Left kidney (tissue), 2 donors: Measurements from ENCODE around the gene ZNF385B. TPM values are rescaled to one million over a fixed set of nuclear protein-coding genes. Genes with fewer than 3 reads are reported as not detected.

Source experiments
- DNase-seq: peaks from one replicate; pipeline ENCODE4 v3.0.0-alpha.2; 2013
- polyA plus RNA-seq: library from polyadenylated mRNA; unstranded; fragments of 120-200 nt; gene quantifications from one replicate; pipeline ENCODE4 v1.2.1, GENCODE V29; 2013; ENCODE audit not compliant: insufficient read length

ZNF385B gene
- polyA plus RNA-seq, 1 donor: 16.8 TPM

DNA sequence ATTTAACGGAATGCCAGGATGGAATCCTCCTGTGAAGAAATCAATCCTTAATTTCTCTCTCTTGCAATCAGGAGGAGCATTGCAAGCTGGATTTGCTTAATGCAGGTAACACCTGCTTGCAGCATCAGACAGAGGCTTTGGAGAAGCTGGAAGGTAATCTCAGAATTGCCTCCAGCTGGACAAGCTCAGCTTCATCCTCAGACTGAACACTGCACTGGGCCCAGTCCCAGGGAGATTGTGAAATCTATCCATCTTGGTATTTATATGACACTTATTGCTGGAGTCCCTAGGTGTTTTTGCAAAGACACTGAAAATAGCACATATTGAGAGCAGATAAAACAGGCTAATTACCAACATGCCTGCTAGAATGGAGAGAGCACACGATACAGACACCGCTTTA lies 417.4 kb downstream of the ZNF385B start:
- DNase-seq: no peak

DNA sequence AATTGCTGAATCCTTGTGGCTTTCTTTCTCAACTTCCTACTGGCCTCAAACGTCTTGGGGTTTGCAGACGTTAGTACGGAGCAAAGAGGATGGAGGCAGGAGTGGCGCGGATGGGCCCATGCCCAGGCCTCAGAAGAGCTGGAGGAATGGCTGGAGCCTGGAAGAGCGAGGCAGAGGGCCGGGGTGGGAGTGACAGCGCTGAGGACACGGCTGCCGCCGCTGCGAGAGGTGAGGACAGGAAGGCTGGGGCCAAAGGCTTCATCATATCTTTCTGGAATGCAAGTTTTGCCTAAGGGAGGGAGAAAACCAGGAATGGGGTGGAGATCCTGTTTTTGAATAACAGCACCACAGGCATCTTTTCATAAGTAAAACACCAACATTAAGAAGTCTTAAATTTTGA lies 418.2 kb downstream of the ZNF385B start:
- no peak for DNase-seq

DNA sequence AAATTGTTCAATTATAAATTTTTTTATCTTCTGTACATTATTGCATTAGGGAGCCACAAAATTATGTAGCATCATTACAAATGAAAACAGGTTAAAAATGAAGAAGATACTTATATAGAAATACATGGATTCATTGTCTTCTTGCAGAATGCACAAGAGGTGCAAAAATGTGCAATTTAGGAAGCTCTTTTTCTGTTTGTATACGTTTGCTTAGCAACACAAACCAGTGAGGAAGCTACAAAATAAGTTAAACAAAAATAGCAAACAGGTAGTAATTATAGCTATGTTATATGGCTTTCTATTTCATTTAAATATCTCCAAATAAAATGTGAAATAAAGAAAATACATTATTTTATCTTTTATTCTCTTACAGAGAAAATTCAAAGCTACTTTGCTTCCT lies 419.2 kb downstream of the ZNF385B start:
- no peak for DNase-seq

DNA sequence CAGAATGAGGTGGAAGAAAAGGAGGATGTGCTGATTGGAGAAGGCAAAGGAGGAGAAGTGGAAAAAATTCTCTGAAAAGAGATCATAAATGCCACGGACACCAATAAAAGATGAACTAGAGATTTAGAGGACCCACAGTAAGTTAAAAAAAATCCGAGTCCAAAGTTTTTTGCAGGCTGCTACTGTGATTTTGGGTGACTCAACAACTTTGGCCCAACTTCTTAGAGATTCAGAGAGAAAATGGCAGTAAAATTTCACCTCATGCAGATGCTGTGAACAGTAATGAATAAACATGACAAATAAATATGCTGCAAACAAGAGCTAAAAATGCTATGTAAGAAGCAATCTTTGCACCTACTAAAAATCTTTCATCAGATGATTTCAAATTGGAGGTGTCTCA lies 419.9 kb downstream of the ZNF385B start:
- DNase-seq: no peak

DNA sequence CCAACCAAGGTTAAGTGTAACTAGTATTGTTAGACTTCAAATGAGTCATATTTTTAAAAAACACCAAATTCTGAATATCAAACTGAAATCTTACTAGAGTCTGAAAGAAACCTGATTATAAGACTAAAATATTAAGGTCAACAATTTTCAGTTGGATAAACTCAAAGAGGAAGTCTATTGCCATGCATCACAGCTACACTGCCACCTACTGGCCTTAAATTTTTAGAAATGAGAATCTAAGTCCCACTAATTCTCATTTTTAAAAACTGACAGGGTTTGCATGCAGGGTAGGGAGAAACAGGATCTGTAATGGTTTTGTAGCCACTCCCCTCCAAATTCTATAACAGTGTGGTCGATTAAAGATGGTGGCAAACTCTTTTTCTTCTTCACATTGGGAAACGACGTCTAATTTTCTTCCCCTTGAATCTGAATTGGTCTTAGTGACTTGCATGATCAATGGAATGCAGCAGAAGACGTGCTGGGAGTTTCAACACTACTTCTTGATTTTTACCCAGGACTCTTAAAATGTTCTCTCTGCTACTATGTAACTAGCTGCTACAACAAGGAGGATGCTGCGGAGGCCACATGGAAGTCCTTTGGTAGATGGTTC lies 420.7 kb downstream of the ZNF385B start:
- no peak for DNase-seq

DNA sequence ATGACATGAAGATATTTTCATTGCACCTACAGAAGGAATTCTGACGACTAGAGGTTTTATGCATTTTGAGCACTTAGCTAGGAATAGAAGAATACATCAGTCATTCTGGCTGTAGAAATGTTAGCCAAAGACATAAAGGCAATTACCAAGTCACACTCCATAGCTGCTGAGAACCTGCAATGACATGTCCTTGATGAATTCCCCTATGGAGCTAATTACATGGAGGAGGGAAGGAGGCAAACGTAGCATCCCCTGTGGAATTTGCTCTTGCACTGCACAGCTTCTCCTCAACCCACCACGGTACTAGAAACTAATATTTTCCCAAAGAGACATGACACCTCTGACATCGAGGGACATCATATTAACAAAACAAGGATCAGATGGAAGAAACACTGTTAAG lies 422.8 kb downstream of the ZNF385B start:
- DNase-seq: no peak

DNA sequence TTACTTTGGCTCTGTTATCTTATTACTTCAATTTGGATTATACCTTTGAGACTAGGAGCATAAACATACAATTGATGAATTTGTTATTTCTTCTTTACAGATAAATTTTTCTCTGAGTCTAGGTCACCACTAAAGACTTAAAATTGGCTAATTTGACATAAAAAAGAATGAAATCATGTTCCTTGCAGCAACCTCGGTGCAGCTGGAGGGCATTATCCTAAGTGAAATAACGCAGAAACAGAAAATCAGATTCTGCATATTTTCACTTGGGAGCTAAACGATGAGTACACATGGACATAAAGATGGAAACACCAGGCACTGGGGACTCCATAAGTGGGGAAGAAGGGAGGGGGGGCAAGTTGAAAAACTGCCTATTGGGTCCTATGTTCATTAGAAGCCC lies 424.0 kb downstream of the ZNF385B start:
- DNase-seq: no peak

DNA sequence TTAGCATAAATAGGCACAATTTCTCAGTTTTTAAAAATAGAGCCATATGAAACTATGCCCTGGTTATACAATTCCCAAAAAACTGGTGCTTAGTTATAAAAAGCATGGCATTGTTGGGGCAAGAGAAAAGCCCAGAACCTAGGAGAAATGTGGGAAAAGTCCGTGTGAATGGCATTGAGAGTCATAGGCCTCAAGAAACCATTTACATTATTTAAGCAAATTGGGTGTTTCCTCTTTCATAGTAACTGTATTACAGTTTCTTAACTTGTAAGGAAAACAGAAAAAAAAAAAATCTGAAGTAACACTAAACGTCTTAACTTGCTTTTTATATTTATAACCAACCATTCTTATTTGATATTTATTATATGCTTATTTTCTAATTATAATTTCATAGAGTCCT lies 425.8 kb downstream of the ZNF385B start:
- no peak for DNase-seq

DNA sequence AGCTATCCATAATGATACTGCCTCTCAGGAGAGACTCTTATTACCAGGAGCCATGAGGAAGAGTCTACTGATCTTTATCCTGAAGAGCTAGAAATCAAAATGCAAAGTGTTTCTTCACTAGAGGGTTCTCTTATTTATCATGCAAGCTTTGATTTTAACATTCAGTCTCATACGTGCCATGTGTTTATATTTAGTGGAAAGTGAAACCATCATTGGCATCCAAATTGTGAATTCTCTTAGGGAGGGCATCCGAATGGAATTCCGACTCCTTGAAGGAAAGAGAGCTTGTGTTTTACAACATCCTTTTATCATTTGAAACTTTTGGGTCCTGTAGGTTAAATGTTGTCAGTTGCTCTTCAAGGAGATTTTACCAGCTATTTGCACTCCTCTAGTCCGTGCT lies 426.4 kb downstream of the ZNF385B start:
- no peak for DNase-seq

DNA sequence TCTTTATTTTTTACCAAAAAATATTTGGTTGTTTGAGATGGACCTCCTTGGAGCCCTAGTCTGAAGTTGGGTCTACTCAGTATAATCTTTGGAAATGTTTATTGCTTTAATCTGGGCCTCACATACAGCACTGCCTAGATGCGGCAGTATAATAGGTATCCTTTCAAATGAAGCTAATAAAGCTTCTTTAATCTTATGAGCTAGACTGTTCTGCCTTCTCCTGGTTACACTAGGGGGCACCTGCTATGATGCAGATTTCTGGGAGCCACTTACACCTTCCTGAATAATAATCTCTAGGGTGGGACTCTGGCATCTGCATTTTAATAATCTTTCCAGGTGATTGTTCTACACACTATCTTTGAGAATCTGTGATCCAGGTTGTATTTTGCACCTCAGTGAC lies 427.1 kb downstream of the ZNF385B start:
- no peak for DNase-seq

DNA sequence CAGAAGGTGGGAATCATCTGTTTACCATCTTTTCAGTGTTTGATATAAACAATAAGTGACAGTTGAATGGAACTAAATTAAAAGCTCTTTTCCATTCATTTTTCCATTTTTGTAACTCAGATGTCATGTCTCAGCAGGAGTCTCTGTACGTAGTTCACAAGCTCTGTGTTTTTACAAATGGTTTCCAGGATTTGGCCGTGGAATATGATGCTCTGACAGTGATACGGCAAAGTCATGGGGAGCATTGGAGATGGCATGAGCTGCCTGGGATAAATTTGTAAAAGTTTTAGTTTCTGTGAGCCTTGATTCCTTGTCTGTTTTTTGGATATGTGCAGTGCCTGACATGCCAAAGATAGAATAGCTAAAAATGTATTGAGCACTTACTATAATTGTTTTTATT lies 428.7 kb downstream of the ZNF385B start:
- DNase-seq: no peak

DNA sequence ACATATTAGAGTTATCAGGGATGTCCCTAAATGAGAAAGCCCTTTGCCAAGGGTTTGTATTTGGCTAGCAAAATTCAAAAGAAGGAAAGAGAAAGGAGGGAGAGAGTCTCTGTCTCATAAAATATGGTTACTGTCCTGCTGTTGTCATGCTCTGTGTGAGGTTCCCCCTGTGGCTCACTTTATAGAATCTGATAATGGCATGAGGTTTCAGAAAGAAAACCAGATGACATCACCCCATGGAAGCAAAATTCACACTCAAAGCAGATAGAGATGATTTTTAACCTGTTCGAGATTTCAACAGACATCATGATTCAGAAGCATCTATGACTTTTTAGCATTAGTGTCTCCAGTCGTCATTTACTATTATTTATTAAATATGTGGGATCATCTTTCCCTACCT lies 431.8 kb downstream of the ZNF385B start:
- DNase-seq: no peak

DNA sequence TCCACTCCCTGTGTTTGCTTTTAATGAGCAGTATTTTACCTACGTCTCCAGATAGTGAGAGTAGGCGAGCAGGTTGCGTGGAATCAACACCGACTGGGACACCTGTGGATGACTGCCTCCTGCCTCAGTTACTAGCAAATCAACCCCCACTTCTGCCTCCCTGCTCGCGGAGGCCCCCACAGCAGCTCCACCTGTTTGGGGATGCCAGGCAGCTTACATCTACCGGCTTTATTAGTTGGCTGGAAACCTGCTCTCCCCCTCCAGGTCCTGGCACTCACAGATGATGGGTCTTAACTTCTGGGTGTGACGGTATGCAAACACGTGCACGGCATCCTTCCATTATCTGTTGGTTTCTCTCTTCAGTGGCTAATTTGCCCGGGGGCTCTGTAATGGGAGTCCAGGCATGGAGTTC lies 432.3 kb downstream of the ZNF385B start:
- no peak for DNase-seq

DNA sequence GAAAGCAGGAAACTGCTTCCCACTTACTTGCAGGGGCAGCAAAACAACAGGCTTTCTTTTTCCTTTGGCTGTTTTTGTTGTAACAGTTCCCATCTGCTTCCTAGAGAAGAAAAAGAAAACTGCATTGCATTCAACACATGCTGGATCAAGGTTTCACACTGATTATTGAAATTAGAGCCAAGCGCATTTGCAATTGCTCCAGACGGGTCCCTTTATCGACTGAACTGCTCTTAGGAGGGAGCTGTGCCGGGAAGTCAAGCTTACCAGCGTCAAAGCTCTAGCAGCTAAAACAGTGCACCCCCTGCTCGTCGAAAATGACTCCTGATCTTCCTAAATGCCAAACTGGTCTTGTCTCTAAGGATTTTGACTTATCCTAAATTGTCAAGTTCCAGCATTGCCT lies 432.8 kb downstream of the ZNF385B start:
- no peak for DNase-seq

DNA sequence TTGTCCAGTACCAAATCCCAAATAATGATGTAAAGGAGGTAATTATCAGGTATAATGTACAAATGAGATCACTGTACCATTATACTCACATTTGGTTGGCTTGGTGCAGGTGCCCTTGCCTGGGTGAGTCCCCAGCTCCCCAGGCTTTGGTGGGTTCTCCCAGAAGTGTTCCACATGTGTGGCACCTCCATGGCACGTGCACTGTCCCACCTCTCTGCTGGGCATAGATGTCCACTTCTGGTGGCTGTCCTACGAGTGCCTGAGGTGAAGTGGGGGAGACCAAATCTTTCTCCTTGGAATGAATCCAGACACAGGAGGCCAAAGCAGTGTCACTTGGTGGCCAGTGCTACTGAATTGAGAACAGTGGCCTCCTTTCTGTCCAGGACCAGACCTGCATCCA lies 434.3 kb downstream of the ZNF385B start:
- no peak for DNase-seq

DNA sequence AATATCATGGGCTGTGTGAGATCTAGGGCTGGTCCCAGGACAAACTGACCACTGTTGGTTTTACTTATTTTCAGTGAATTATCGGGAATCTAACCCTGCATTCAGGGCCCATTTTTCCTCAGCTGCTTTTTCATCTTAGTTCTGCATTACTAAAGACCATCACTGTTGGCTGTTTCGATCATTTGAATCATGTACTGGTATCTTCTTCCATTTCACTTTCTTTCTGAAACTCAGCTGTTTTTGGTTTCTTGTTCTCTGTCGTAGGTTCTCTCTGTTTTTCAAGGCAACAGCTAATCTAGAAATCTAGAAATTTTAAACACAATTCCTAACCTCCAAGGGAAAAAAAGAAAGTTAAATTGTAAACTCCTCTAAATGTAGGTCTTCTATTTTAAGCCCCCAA lies 436.8 kb downstream of the ZNF385B start:
- DNase-seq: no peak

DNA sequence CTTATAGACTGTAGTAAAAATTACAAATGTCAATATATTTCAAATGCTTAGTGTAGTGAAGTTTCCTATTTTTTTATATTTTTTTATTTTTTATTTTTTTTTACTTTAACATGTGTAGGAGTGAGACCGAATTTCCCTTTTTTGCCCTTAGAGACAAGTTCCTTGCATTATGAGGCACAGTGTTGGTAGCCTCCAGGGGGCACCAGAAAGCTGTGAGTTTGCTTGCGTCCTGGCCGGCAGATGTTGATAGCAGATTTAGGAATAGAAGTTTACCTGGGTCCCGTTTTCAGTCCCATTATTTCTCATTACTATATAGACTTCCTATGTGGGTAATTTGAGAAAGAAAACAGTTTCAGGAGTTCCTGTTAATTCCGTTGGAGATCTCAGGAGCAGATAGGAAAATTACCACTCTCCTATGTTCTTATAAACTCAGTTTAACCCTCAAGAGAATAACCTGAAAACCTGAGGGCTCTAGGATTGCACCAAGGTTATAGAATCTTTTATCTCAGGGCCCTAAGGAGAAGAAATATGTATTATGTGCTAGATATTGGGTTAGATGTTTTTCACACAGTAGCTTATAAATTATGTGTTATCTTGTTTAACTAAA lies 439.3 kb downstream of the ZNF385B start:
- peak; percentile 71 for DNase-seq

DNA sequence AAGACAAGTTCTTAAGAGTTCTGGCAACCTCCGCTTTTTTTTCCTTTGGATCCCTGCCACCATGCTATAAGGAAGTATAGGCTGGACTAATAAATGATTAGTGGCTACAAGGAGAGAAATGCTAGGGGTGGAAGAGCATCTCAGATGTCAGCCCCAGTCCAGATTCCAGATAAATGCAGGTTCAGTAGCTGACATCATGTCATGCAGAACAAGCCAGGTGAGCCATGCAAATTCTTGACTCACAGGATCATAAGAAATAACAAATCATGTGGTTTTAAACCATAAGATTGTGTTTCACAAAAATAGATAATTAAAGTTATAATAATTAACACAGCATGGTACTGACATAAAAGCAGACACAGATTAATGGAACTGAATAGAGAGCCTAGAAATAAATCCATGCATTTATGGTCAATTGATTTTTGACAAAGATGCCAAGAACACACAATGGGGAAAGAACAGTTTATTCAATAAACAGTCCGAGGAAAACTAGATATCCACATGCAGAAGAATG lies 443.9 kb downstream of the ZNF385B start:
- no peak for DNase-seq

DNA sequence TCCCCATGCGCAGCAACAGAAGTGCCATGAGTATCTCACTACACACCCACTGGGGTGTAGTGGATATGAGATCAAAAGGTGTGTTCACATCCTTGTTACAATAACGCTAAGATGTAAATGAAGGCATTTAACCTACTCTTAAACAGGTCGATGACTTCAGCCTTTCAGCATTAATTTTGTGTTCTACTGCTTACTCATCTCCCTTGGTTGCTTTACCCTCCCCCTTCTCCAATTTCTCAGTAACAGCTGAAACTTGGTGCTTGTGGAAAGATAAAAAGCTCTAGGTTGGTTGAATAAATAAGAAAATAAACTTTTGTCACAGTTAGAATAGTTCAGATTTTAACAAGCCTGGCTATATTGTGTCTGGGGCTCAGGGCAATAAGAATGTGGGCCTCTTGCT lies 449.3 kb downstream of the ZNF385B start:
- no peak for DNase-seq

DNA sequence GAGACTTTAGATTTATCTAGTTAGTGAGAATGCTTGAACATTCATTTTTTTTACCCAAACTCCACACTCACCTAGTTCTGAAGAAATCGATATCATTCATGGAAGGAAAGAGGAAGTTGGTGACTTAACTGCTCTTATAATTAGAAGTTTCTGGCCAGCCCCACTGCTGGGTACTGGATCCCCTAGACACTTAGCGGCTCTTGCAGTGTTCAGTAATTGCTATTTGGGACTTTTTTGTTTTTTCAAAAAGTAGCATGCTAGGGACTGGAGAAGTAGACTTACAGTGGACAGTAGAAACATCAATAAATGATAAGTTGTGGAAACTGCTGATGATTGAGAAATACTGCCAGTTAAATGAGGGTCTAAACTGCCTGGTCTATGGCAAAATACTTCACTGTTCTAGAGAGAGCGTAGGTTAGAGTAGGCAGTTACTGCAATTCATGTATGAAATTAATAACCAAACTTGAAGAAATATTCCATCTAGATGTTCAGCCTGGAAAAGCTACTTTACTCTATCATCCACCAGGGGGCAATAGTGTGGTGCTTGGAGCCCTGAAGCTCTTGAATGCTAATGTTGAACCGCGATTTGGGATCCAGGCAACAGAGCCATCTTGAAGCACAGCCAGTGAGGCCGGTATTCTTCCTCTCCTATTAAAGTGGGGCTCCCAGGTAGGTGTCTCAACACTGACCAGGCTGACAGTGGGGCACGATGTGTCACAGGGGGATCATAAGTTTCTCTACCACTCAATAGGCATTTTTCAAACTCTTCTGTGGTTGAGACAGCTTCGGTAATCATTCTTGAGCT lies 450.7 kb downstream of the ZNF385B start:
- DNase-seq: no peak

DNA sequence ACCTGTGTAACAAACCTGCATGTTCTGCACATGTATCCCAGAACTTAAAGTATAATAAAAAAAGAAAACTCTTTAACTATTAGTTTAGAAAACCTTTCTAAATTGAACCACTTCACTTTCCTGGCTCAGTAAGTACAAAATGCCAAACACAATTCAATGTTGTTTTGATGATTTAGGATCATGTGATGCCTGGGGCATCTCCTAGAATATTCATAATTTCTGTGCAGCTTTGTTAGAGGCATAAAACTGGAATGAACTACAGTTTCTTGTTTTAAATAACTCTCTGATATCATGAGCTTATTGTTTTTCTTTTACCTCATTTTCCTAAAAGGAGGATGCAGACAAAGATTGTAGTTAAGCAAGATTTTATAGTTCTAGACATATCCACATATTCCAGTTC lies 457.8 kb downstream of the ZNF385B start:
- no peak for DNase-seq

DNA sequence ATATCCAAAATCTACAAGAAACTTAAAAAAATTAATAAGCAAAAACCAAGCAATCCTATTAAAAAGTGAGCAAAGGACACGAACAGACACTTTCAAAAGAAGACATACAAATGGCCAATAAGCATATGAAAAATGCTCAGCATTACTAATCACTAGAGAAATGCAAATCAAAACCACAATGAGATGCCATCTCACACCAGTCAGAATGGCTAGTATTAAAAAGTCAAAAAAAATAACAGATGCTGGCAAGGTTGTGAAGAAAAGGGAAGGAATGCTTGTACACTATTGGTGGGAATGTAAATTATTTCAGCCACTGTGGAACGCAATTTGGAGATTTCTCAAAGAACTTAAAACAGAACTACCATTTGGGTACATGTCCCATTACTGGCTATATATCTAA lies 467.9 kb downstream of the ZNF385B start:
- DNase-seq: no peak
